Midbrain (tissue), 1 donor: ENCODE results near the gene CCDC110.

Source experiments
- DNase-seq: peaks from one replicate; lab custom pipeline; 2025; lab: John Stamatoyannopoulos, UW

Gene CCDC110

GRCh38 chr4:185472103-185472542 lies 590 bp upstream of the CCDC110 start:
- no peak for DNase-seq

DNA sequence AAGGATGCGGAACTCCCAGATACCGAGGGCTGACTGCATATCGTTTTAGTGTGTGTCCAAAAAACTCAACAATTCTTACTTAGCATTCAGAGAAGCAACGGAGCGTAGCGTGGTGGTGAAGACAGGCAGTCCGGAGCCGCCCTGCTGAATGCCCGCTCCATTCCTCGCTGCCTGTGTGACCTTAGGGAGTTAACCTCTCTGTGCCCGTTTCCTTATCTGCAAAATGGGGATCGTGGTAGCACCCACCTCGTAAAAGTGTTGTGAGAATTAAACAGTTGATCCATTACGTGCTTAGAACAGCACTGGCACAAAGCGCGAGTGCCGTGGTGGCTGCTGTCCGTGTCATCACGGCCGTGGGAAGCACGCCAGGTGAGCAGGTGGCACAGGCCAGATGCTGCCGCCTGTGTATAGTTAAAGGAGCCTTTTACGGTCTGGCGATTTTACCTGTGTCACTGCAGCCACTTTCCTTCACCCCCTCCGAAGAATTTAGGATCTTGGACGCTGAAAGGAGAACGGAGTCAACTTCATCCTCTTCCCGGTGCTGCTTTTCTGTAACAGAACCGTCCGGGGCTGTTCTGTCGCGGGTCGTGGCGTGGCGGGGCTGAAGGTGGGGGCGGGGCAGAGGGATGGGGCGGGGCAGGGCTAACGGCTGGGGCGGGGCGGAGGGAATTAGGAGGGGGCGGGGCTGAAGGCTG lies 885 bp downstream of the CCDC110 start:
- peak; percentile 58 for DNase-seq

DNA sequence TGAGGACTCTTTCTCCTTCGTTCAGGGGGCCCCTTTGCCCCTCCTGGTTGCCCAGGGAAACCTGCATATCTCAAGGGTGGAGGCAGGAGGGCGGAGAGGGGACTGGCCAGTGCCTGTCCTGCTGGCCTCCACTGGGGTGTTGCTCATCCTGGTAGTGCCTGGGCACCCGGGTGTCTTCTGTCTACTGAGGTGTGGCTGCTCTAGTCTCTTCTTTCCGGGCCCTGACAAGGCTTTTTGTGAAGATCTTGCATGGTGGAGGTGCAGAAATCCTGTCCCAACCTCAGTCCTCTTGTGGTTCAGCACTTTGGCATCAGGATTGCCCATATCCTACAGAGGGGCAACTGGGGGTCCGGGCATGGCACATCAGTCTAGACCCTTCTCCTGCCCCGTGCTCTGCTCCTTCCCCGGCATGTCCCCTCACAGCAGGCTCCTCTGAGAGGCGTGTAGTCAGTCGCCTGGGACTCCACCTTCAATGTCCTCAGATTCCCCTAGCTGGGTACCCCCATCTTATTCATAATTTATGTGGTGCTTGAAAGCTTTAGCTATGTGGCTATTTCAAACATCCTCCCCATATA lies 1.9 kb downstream of the CCDC110 start:
- DNase-seq: no peak

DNA sequence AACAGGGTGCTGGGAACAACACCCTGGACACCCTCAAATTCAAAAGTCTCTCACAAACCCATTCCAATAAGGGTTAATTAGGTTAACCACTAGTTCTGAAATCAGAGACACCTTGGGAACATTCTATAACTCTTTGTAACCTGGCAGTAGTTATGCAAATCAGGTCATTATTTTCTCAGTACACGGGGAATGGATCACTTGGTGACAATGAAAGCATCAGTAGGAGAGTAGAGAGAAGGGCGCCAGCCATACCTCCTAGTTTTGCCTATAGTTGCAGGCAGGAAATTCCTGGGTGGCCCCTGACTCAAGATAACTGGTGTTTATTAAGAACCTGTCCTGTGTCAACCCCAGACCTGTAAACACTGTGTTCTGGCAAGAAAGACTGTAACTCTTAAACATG lies 2.5 kb downstream of the CCDC110 start:
- no peak for DNase-seq

DNA sequence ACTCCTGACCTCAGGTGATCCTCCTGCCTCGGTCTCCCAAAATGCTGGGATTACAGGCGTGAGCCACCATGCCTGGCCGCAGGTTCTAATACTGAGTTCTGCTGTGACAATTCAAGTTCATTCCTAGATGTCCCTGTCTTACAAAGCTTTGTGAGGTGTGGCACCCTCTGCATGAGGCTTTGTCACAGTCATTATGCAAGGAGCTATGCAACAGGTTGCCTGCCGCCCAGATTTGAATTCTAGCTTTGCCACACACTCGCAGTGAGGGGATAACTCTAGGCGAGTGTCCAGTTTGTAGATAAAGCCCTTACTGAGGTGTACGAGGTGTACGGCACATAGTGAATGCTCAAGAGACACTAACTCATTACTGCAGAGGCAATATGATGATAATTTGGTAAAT lies 3.5 kb downstream of the CCDC110 start:
- no peak for DNase-seq

- no peak for DNase-seq
Observed at GRCh38 chr4:185467101-185467500, 4.4 kb downstream of the CCDC110 start.

- DNase-seq: no peak
Observed at GRCh38 chr4:185465707-185466106, 5.8 kb downstream of the CCDC110 start.

GRCh38 chr4:185464887-185465286 lies 6.6 kb downstream of the CCDC110 start:
- DNase-seq: no peak

DNA sequence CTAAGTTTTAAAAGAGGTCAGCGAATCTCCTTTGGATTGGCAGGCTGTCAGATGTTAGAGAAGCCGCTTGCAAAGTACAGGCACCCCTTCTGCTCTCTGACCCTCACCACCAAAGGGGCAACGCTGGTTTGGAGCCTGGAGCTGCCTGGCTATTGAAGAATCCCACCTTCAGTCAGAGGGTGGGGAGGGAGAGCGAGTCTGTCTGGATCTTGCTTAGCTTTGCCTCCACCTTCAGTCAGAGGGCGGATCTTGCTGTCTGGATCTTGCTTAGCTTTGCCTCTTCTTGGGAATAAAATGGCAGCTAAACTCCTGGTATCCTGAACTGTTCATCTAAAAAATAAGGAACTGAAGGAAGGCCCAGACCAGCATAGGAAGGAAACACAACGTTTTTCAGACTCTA lies 7.3 kb downstream of the CCDC110 start:
- no peak for DNase-seq

GRCh38 chr4:185463541-185463940 lies 8.0 kb downstream of the CCDC110 start:
- DNase-seq: no peak

DNA sequence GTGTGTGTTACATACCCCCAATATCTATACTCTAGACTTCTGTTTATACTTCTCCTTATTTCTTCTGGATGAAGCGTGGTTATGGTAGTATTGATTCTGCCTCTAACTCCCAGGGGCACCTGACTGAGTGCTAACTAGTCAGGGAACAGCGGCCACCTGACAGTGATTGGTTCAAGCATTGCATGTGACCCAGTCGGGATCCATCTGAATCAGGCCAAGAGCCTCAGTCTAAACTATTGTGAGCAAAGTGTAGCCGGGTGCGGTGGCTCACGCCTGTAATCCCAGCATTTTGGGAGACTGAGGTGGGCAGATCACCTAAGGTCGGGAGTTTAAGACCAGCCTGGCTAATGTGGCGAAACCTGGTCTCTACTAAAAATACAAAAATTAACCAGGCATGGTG lies 10.0 kb downstream of the CCDC110 start:
- DNase-seq: no peak

DNA sequence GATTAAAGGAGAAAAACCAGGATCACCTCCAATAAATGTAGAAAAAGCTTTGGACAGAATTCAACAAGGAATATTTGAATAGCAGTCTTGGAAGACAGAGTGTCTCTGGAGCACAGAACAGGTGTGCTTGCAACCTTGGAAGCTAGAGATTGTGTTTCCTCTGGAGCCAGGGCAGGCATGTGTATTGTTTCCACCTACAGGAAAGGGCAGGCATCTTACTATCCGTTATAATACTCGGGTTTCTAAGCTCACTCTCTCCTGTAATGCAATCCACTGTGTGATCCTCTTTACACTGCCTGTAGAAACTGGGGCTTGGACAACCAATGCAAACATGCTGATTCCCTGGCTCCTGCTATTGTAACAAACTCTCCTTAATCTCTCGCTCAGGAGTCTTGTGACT lies 14.4 kb downstream of the CCDC110 start:
- no peak for DNase-seq

- DNase-seq: no peak
Observed at GRCh38 chr4:185456131-185456530, 15.4 kb downstream of the CCDC110 start.

- DNase-seq: no peak
Observed at GRCh38 chr4:185445209-185445608, 26.3 kb downstream of the CCDC110 start.

DNA sequence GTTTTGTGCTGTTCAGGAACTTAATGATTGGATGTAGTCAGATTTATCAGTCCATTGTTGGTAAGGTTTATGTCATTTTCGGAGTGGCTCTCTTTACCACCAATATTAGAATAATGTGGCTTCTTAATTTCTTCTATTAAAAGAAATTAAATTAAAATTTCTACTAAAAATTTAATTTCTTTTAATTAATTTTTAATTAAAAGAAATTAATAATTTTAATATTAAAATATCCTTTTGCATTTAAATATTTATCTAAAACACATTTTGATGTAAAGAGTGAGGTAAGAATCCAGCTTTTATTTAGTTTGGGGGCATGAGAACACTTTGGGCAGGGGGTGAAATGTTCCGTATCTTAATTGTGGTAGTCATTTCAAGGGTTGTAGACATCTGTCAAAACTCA lies 30.1 kb downstream of the CCDC110 start:
- DNase-seq: no peak

- no peak for DNase-seq
Observed at GRCh38 chr4:185437809-185438208, 33.7 kb downstream of the CCDC110 start.

DNA sequence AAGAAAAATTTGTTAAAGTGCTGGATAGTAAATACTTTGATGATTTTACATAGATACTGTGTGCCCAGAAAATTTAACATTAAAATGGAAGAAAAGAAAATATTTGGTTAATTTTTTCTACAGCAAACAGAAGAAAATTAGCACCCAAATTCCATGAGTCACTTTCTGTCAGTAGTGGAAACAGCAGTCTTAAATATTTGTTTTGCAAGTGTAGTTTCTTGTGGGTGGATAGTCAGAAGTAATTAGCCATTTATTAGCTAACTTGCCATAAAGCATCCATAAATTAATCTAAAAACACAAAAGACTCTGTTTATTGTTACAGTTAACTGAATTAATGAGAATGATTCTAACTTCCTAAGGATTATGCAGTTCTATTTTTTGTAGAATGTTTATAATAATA lies 36.1 kb downstream of the CCDC110 start:
- DNase-seq: no peak

DNA sequence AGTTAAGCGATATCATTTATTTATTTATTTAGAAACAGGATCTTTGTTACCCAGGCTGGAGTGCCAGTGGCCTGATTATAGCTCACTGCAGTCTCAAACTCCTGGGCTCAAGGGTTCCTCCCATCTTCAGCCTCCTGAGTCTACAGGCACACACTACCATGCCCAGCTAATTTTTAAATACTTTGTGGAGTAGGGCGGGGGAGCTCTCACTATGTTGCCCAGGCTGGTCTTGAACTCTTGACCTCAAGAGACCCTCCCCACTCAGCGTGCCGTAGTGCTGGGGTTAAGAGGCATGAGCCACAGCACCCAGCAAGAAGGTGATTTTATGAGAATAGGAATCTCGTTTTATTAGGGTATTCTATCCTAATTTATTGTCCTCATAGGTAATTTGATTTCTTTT lies 41.9 kb downstream of the CCDC110 start:
- DNase-seq: no peak

DNA sequence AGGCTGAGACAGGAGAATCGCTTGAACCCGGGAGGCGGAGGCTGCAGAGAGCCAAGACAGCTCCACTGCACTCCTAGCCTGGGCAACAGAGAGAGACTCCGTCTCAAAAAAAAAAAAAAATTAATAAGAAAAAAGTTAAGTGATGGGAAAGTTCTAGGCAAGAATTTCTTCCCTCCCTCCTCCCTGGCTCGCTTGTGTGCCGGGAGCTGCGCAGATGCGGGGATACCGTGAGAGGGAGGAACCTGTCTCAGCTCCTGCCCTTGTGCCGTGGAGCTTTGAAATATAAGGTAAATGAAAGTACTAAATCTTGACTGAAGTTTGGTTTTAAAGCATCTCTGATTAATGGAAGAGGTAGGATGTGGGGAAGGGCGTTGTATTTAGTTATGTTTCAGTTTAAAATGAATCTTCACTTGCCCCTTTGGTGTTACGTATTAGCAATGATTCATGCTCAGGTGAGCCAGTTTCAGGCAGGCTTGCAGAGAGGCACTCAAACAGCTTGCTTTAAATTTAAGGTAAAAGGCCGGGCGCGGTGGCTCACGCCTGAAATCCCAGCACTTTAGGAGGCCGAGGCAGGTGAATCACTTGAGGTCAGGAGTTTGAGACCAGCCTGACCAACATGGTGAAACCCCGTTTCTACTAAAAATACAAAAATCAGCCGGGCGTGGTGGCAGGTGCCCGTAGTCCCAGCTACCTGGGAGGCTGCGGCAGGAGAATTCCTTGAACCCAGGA lies 44.4 kb downstream of the CCDC110 start:
- no peak for DNase-seq

DNA sequence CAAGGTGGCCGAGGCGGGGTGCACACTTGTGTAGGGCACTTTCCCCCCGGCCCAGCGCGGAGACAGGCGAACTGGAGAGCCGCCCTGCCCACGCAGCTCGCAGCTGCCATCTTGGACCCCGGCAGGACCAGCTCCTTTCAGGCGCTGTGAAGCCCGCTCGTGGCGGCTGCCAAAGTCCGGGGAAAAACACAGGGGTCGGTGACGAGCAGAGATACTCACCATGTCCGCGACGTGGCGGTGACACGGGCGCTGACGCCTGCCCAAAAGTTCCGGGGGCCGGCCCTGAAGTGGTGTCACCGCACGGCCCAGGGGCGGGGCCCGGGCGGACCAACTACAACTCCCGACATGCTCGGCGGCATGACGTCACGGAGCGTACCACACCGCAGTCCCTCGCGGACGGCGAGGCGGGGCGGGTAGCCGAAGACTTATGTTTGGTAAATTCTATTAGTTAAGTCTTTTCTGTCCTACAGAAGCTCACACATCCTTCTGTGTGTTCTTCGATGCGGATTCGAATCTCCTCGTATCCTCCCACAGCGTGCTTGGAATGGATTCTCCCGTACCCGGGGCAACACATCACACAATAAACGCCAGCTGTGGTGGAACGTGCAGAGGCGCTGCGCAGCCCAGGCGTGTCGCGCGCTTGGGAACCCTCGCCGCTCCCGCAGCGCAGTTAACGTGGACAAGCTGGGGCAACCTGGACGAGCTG lies 45.7 kb downstream of the CCDC110 start, which contains the start of gene UFSP2:
UFSP2 (minus strand) TSS at position 318 of the 706 bp plus-strand sequence; CDS start at position 222, 96 bp downstream.
- peak; percentile 92 for DNase-seq

DNA sequence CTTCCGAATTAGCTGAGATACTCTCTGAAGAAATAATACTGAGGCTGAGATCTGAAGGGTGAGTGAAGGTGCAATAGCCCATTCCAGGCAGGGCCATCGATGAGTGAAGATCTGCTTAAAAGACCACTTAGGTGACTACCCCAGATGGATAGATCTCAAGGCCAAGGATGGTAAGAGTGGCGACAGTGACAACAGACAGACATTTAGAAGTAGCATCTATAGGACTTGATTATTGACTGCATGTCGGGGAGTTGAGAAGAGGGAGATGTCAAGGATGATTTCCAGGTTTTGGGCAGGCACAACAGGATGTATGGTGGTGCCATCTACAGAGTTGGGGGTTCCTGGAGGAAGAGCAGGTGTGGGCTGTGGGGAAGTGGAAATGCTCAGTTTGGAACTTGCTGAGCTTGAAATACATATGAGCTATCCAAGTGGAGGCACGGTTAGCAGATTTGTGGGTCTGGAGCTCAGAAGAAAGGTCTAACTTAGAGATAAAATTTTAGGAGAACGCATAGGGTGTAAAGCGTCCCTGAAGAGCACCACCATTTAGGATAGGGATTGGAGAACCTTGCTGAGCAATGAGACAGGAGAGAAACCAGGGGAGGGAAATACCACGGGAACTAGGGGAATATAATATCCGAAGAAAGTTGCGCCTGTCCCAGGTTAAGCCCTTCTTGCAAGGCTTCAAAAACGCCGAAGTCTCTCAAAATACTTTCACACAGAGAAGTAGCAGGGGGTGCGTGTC lies 46.5 kb downstream of the CCDC110 start:
- DNase-seq: peak; percentile 40
